Small intestine (tissue), 7 donors: ENCODE measurements around the gene ADAM15. TPM values are rescaled to one million over a fixed set of nuclear protein-coding genes. Genes with fewer than 3 reads are reported as not detected.

ENCODE experiments used
- DNase-seq, 2 donors: peaks; one replicate each; pipeline versions ENCODE4 v3.0.0 to v3.0.0-alpha.2; 2013
- FAIRE-seq: peaks from 2 replicates; lab custom pipeline; 2012; peaks lifted over from hg19 to GRCh38; lab: Jason Lieb, UNC
- H3K27ac ChIP-seq, 3 donors: one replicate each; pipeline ENCODE4 v1.5.1; 2013; ENCODE audit warnings: low read length in 2 of 3, mild to moderate bottlenecking in 2 of 3, control low read depth in 1 of 3, inconsistent platforms in 1 of 3, low read depth in 1 of 3, moderate library complexity in 1 of 3
- H3K27me3 ChIP-seq, 3 donors: one replicate each; pipeline ENCODE4 v1.6.1; 2013; ENCODE audit warnings: low read length in 3 of 3, inconsistent platforms in 1 of 3; ENCODE audit not compliant: control insufficient read depth in 3 of 3, insufficient read depth in 3 of 3
- H3K36me3 ChIP-seq, 3 donors: one replicate each; pipeline ENCODE4 v1.6.1; 2013; ENCODE audit warnings: low read length in 3 of 3, inconsistent platforms in 1 of 3, low read depth in 1 of 3, mild to moderate bottlenecking in 1 of 3, moderate library complexity in 1 of 3; ENCODE audit not compliant: control insufficient read depth in 3 of 3, insufficient read depth in 2 of 3
- H3K4me1 ChIP-seq, 3 donors: one replicate each; pipeline ENCODE4 v1.6.1; 2013; ENCODE audit warnings: low read length in 2 of 3, inconsistent platforms in 1 of 3, low read depth in 1 of 3, mild to moderate bottlenecking in 1 of 3, moderate library complexity in 1 of 3; ENCODE audit not compliant: control insufficient read depth in 3 of 3, insufficient read depth in 2 of 3
- H3K4me3 ChIP-seq, 3 donors: one replicate each; pipeline ENCODE4 v1.5.1; 2013; ENCODE audit warnings: low read length in 3 of 3, control low read depth in 1 of 3, inconsistent platforms in 1 of 3, low read depth in 1 of 3, mild to moderate bottlenecking in 1 of 3, moderate library complexity in 1 of 3
- H3K9me3 ChIP-seq, 2 donors: one replicate each; pipeline ENCODE4 v1.6.1; 2013; ENCODE audit warnings: low read depth in 1 of 2, low read length in 1 of 2; ENCODE audit not compliant: control insufficient read depth in 2 of 2, insufficient read depth in 1 of 2
- WGBS, 3 donors: extraction: QIAGEN DNeasy Blood & Tissue Kit; methylation state at CpG; one replicate each; pipeline ENCODE4 v1.1.7; 2013; 5-methylcytosine and 5-hydroxymethylcytosine counted together
- polyA plus RNA-seq, 4 donors: library from polyadenylated mRNA; stranded (reverse) in 3 of 4; unstranded in 1 of 4; fragments of 200-250 nt in 3 of 4; fragments of 120-200 nt in 1 of 4; gene quantifications; one replicate each; pipeline versions ENCODE4 v1.2.1 to v1.2.3, GENCODE V29; 2013
- donor health status: healthy with polysubstance abuse.
- donor health status: control.
- donor health status: control.
- donor health status: Bipolar disorder and iron deficiency.
- donor health status: healthy.

Gene ADAM15
- polyA plus RNA-seq, 4 donors = 24.9 to 206 (median 147) TPM

GRCh38 chr1:155084722-155085503, 33.8 kb downstream of the ADAM15 start:
- FAIRE-seq = no peak
- Histone ChIP-seq H3K4me1 (peaks cover 6 to 56% (median 9%) of the 10 kb centered on the region in 3 donors), H3K4me3 (peak overlapping the region; percentile 35 to 90 (median 60)), H3K27me3 (peaks cover 0 to 42% (median 23%) of the 10 kb centered on the region in 3 donors), H3K36me3 (peaks cover 0 to 11% (median 0%) of the 10 kb centered on the region in 3 donors), H3K9me3 (no peaks in the 10 kb centered on the region), H3K27ac (peak overlapping the region; percentile 46 to 99 (median 94))
- WGBS, 3 donors = 0 to 1% (median 1%) methylated on average over 60 to 67 of the region's 67 CpGs
- peak; percentile 95 to 99 for DNase-seq

GRCh38 chr1:155085504-155086127, 34.5 kb downstream of the ADAM15 start:
- H3K4me1 ChIP-seq = peaks cover 2 to 49% (median 6%) of the 10 kb centered on the region in 3 donors
- FAIRE-seq = no peak
- H3K27me3 ChIP-seq = peaks cover 0 to 35% (median 19%) of the 10 kb centered on the region in 3 donors
- H3K9me3 ChIP-seq = no peaks in the 10 kb centered on the region
- H3K27ac ChIP-seq = peak overlapping the region; percentile 69 to 99 (median 94)
- peak in 1 of 2 donors; percentile 81 for DNase-seq
- H3K36me3 ChIP-seq = peaks cover 0 to 11% (median 0%) of the 10 kb centered on the region in 3 donors
- peak overlapping the region; percentile 35 to 90 (median 60) for H3K4me3 ChIP-seq
- WGBS, 3 donors = 1 to 2% (median 2%) methylated on average over 27 to 32 of the region's 32 CpGs

DNA sequence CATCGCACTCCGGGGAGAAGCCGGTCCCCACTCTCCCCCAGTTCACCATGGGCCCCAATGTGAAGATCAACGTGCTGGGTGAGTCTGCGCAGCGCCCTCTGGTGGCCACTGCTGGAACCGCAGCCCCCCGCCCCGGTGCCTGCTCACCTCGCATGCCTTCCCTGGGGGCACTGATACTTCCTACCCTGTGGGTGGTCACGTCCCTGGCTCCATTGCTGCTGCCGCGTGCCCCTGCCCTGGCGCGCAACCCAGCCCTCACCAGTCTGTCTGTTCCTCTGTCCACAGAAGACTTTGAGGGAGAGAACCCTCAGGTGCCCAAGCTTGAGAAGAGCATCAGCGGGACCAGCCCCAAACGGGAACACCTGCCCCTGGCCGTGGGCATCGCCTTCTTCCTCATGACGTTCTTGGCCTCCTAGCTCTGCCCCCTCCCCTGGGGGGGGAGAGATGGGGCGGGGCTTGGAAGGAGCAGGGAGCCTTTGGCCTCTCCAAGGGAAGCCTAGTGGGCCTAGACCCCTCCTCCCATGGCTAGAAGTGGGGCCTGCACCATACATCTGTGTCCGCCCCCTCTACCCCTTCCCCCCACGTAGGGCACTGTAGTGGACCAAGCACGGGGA, 35.1 kb downstream of the ADAM15 start:
- FAIRE-seq = no peak
- peak; percentile 49 to 81 for DNase-seq
- H3K4me1 ChIP-seq = peaks cover 2 to 45% (median 6%) of the 10 kb centered on the region in 3 donors
- no peaks in the 10 kb centered on the region for H3K9me3 ChIP-seq
- 12 to 18% (median 17%) methylated on average over 22 to 24 of the region's 24 CpGs for WGBS, 3 donors
- H3K27ac ChIP-seq = peak overlapping the region in 1 of 3 donors; percentile 99
- H3K4me3 ChIP-seq = peak overlapping the region in 2 of 3 donors; percentile 35 to 90
- H3K27me3 ChIP-seq = peaks cover 0 to 29% (median 13%) of the 10 kb centered on the region in 3 donors
- H3K36me3 ChIP-seq = peaks cover 0 to 11% (median 0%) of the 10 kb centered on the region in 3 donors

DNA sequence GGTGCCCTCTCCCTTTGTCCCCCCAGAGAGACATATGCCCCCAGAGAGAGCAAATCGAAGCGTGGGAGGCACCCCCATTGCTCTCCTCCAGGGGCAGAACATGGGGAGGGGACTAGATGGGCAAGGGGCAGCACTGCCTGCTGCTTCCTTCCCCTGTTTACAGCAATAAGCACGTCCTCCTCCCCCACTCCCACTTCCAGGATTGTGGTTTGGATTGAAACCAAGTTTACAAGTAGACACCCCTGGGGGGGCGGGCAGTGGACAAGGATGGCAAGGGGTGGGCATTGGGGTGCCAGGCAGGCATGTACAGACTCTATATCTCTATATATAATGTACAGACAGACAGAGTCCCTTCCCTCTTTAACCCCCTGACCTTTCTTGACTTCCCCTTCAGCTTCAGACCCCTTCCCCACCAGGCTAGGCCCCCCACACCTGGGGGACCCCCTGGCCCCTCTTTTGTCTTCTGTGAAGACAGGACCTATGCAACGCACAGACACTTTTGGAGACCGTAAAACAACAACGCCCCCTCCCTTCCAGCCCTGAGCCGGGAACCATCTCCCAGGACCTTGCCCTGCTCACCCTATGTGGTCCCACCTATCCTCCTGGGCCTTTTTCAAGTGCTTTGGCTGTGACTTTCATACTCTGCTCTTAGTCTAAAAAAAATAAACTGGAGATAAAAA, 35.9 kb downstream of the ADAM15 start:
- Histone ChIP-seq H3K27ac (no peak overlapping the region), H3K36me3 (peaks cover 0 to 11% (median 0%) of the 10 kb centered on the region in 3 donors), H3K4me1 (peaks cover 2 to 44% (median 6%) of the 10 kb centered on the region in 3 donors), H3K9me3 (no peaks in the 10 kb centered on the region), H3K4me3 (no peak overlapping the region), H3K27me3 (peaks cover 0 to 23% (median 10%) of the 10 kb centered on the region in 3 donors)
- WGBS, 3 donors = 71 to 73% (median 71%) methylated on average over 7 to 8 of the region's 8 CpGs
- FAIRE-seq (no peak), DNase-seq (no peak)

DNA sequence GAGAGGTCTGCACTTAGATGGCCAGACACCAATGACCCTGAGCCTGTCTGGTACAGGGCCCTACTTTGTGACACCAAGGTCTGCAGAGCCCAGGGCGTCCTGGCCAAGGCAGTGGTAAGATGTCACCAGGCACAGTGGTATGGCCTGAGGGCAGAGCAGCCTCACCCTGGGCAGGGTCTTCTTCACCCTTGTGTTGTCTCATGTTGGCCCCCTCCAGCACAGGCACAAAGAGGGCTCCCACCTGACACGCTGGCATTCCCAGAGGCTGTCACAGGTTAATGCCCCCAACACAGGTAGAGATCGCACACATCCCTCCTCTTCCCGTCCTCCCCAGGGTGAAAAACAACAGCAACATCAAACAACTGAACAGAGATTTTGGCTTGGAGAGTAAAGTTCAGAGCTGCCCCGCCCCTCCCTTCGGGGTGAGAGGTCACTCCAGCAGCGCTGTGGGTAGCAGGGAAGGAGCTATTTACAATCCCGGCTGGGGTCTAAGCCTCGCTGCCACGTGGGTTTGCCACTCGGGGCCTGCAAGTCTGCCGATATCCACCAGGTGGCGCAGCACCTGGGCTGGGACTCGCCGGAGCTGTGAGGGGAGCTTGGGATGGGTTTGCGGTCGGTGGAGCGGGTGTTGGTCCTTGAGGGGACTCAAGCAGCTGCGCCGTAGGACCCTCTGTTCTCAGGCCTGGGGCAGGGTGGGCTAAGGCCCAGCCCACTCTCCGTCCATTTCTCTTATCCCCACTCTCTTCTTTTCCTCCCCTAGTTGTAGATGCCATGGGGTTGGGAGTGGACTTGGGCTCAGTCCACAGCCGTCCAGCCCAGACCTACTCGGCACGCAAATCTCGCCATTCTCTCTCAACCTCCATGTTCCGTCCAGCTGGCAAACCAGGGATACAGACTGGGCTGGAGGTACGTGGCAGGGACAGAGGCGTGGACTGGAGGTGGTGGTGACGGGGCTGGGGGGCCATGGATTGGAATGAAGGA, 40.2 kb downstream of the ADAM15 start:
- no peak for FAIRE-seq
- Histone ChIP-seq H3K4me1 (peaks cover 0 to 15% (median 0%) of the 10 kb centered on the region in 3 donors), H3K27me3 (no peaks in the 10 kb centered on the region), H3K27ac (no peak overlapping the region), H3K9me3 (no peaks in the 10 kb centered on the region), H3K36me3 (peaks cover 0 to 9% (median 0%) of the 10 kb centered on the region in 3 donors), H3K4me3 (no peak overlapping the region)
- WGBS, 3 donors = 14 to 24% (median 16%) methylated on average over 29 of the region's 29 CpGs
- DNase-seq = peak; percentile 71 to 90

DNA sequence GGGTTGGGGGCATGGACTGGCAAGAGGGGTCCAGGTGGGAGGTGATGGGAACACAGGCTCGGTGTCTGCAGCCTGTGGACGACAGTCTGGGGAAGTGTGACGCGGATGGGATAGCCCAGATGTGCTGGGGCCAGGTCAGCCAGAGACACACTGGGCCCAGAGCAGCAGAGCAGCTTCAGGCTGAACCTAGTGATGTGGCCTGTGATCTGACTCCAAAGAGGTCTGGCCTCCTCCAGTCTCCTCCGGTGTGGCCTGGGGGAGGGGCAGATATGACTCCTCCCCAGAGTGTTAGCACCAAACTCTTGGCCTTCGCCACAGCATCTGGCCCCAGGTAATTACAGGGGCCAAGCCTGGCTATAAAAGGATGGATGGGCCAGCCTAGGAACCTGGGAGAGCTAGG, 41.0 kb downstream of the ADAM15 start:
- Histone ChIP-seq H3K9me3 (no peaks in the 10 kb centered on the region), H3K27me3 (no peaks in the 10 kb centered on the region), H3K27ac (no peak overlapping the region), H3K4me3 (no peak overlapping the region), H3K4me1 (peaks cover 0 to 14% (median 0%) of the 10 kb centered on the region in 3 donors), H3K36me3 (peaks cover 0 to under 1% (median 0%) of the 10 kb centered on the region in 3 donors)
- 70 to 82% (median 71%) methylated on average over 6 of the region's 6 CpGs for WGBS, 3 donors
- DNase-seq (no peak), FAIRE-seq (no peak)

GRCh38 chr1:155092641-155093040, 41.5 kb downstream of the ADAM15 start:
- peaks cover 0 to 14% (median 0%) of the 10 kb centered on the region in 3 donors for H3K4me1 ChIP-seq
- DNase-seq (no peak), FAIRE-seq (no peak)
- H3K27me3 ChIP-seq = no peaks in the 10 kb centered on the region
- WGBS, 3 donors = 82 to 92% (median 88%) methylated on average over 12 of the region's 12 CpGs
- no peaks in the 10 kb centered on the region for H3K36me3 ChIP-seq
- H3K9me3 ChIP-seq = no peaks in the 10 kb centered on the region
- H3K4me3 ChIP-seq = no peak overlapping the region
- no peak overlapping the region for H3K27ac ChIP-seq
